GM10266 (cell line): ENCODE measurements around the gene DNAH2.

ENCODE experiments used
- DNase-seq: peaks from one replicate; pipeline ENCODE4 v3.0.0; 2012; ENCODE audit errors: extremely low spot score
- CTCF ChIP-seq: IDR thresholded peaks from 2 replicates; pipeline ENCODE4 v1.5.1; 2012; ENCODE audit warnings: mild to moderate bottlenecking, low read depth; ENCODE audit not compliant: control insufficient read depth, insufficient read depth; ENCODE audit errors: missing control alignments

Gene DNAH2

DNA sequence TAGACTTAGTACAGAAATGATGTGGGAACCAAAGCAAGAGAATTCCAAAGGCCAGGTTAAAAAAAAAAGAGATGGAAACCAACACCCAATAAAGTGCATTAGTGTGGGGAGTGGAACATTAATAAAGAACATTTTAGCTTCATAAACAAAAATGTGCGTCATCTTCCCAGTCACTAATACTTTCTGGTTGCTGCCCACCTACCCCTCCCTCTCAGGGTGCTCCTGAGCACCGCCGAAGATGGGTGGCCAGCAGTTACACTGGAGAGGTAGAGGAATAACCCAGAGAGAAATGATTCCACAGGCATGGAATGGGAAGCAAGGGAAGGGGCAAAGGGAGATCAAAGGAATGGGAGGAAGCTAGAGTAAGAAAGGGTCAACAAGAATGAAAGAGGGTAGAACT is 165.1 kb downstream of the DNAH2 start:
- no peak for TF ChIP-seq CTCF
- no peak for DNase-seq
